ENCODE results near the gene ADAM10.
"Not testable (repeated sequence)": the region's sequence is repeated elsewhere in the genome, so short reads cannot be mapped to it uniquely, and the experiment has no call there.

Gene ADAM10

DNA sequence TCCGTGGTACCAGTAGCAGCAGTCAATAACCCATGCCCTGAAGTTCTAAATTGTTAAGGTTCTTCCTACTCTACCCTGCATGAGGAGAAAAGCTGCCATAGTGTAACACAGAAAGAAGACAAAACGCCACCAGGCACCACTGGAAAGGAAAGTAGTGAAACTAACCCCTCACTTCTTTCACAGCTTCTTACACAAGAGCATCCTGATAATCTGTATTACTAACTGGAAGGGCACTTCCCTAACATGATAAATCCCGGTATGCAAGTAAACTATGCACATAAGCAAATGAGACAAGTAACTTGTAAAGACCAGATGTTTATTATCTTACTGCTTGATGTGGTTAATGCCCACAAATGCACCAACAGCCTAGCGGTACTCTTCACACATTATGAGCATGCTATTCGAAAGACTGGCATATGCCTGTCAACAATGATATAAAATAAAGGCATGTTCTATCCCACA lies 141.3 kb downstream of the ADAM10 start:
- Histone ChIP-seq H3K4me1 (ENCODE audit: insufficient read depth, insufficient read length) (no peaks in the 10 kb centered on the region), H3K4me3 (ENCODE audit: insufficient read length, low read depth) (no peak overlapping the region), H3K36me3 (ENCODE audit: insufficient read depth, insufficient read length, low read length) (peaks cover 36% of the 10 kb centered on the region), H3K9ac (ENCODE audit: insufficient read length, low read depth) (no peak overlapping the region), H3K9me3 (ENCODE audit: insufficient read depth, low read length) (no peaks in the 10 kb centered on the region), H3K27me3 (ENCODE audit: insufficient read depth, insufficient read length) (no peaks in the 10 kb centered on the region)
- DNase-seq (ENCODE audit: low read depth, low spot score), result no peak
- TF ChIP-seq SUZ12 (IDR thresholded peaks at IDR 0.05; ENCODE audit: extremely low read depth, insufficient read depth, insufficient read length) (no peak), ZNF274 (IDR thresholded peaks at IDR 0.05; ENCODE audit: low read depth, low read length) (no peak), YY1 (IDR thresholded peaks at IDR 0.05; ENCODE audit: insufficient read depth, insufficient read length) (no peak)

DNA sequence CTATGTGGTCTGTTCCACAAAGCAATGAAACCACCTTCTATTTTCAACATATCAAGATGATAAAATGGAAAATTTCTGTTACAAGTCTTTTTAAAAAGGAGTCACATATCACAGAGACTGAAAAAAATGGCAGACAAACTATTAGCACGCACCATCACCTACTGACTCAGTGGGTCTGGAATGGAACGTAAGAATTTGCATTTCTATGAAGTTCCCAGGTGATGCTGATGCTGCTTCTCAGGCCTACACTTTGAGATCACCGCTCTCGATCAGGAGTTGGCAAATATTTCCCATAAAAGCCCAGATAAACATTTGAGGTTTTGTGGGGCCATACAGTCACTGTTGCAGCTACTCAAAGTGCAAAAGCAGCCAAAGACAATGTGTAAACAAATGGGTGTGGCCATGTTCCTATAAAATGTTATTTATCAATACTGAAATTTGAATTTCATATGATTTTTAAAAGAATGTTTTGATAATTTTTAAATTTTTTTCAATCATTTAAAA lies 142.9 kb downstream of the ADAM10 start:
- no peak overlapping the region for H3K4me3 ChIP-seq (ENCODE audit: insufficient read length, low read depth)
- H3K4me1 ChIP-seq (ENCODE audit: insufficient read depth, insufficient read length), result no peaks in the 10 kb centered on the region
- no peak overlapping the region for H3K9ac ChIP-seq (ENCODE audit: insufficient read length, low read depth)
- DNase-seq (ENCODE audit: low read depth, low spot score), result no peak
- TF ChIP-seq ZNF274 (IDR thresholded peaks at IDR 0.05; ENCODE audit: low read depth, low read length) (no peak), SUZ12 (IDR thresholded peaks at IDR 0.05; ENCODE audit: extremely low read depth, insufficient read depth, insufficient read length) (no peak), YY1 (IDR thresholded peaks at IDR 0.05; ENCODE audit: insufficient read depth, insufficient read length) (no peak)
- H3K9me3 ChIP-seq (ENCODE audit: insufficient read depth, low read length), result no peaks in the 10 kb centered on the region
- no peaks in the 10 kb centered on the region for H3K27me3 ChIP-seq (ENCODE audit: insufficient read depth, insufficient read length)
- H3K36me3 ChIP-seq (ENCODE audit: insufficient read depth, insufficient read length, low read length), result peaks cover 37% of the 10 kb centered on the region

DNA sequence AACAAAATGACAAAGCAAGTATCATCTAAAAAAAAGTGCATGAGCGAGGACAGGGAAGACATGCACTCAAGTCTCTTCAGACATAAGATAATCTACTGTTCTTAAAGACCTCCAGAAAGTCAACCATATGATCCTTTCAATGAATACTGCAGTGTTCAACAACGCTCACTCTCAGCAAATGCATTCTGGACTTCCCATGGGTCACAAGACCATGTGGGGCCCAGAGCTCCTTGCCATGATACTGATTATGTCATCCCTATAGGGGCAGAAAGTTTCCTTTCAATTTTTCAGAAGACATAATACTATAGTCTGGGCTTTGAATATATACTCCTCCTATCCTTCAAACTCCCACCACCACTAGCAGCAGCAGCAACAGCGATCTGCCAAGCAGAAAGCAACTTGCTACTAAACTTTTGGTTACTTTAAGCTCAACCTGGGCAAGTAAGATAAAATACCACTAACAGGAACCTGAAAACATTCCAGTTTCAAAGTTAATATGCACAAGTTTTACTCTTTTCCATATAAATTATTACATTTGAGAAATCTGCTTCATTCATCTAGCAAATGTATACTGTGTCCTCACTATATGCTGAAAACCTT lies 143.5 kb downstream of the ADAM10 start:
- DNase-seq (ENCODE audit: low read depth, low spot score), result no peak
- H3K4me1 ChIP-seq (ENCODE audit: insufficient read depth, insufficient read length), result no peaks in the 10 kb centered on the region
- H3K9ac ChIP-seq (ENCODE audit: insufficient read length, low read depth), result no peak overlapping the region
- no peaks in the 10 kb centered on the region for H3K9me3 ChIP-seq (ENCODE audit: insufficient read depth, low read length)
- TF ChIP-seq ZNF274 (IDR thresholded peaks at IDR 0.05; ENCODE audit: low read depth, low read length), result no peak
- no peak for TF ChIP-seq YY1 (IDR thresholded peaks at IDR 0.05; ENCODE audit: insufficient read depth, insufficient read length)
- TF ChIP-seq SUZ12 (IDR thresholded peaks at IDR 0.05; ENCODE audit: extremely low read depth, insufficient read depth, insufficient read length), result no peak
- no peaks in the 10 kb centered on the region for H3K27me3 ChIP-seq (ENCODE audit: insufficient read depth, insufficient read length)
- H3K4me3 ChIP-seq (ENCODE audit: insufficient read length, low read depth), result no peak overlapping the region
- peaks cover 36% of the 10 kb centered on the region for H3K36me3 ChIP-seq (ENCODE audit: insufficient read depth, insufficient read length, low read length)

DNA sequence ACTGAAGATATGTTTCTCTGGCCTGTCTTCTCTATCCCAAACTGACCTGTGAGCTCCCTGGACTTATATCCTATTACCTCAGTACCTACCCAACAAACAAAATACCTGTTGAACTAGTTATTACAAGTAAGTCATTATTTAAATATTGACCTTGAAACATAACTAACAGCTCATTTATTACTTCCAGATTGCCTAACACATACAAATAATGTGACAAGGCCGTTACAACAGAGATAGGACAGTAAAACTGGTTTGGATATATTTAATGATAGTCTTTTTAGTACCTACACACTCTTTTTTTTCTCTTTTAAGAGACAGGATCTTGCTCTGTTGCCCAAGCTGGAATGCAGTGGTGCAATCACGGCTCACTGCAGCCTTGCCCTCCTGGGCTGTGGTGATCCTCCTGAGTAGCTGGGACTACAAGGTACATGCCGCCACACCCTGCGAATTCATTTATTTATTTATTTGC lies 145.0 kb downstream of the ADAM10 start:
- no peaks in the 10 kb centered on the region for H3K27me3 ChIP-seq (ENCODE audit: insufficient read depth, insufficient read length)
- H3K4me3 ChIP-seq (ENCODE audit: insufficient read length, low read depth), result no peak overlapping the region
- TF ChIP-seq ZNF274 (IDR thresholded peaks at IDR 0.05; ENCODE audit: low read depth, low read length), result no peak
- no peak for TF ChIP-seq SUZ12 (IDR thresholded peaks at IDR 0.05; ENCODE audit: extremely low read depth, insufficient read depth, insufficient read length)
- TF ChIP-seq YY1 (IDR thresholded peaks at IDR 0.05; ENCODE audit: insufficient read depth, insufficient read length), result no peak
- no peaks in the 10 kb centered on the region for H3K4me1 ChIP-seq (ENCODE audit: insufficient read depth, insufficient read length)
- peaks cover 24% of the 10 kb centered on the region for H3K36me3 ChIP-seq (ENCODE audit: insufficient read depth, insufficient read length, low read length)
- no peaks in the 10 kb centered on the region for H3K9me3 ChIP-seq (ENCODE audit: insufficient read depth, low read length)
- H3K9ac ChIP-seq (ENCODE audit: insufficient read length, low read depth), result no peak overlapping the region
- no peak for DNase-seq (ENCODE audit: low read depth, low spot score)

DNA sequence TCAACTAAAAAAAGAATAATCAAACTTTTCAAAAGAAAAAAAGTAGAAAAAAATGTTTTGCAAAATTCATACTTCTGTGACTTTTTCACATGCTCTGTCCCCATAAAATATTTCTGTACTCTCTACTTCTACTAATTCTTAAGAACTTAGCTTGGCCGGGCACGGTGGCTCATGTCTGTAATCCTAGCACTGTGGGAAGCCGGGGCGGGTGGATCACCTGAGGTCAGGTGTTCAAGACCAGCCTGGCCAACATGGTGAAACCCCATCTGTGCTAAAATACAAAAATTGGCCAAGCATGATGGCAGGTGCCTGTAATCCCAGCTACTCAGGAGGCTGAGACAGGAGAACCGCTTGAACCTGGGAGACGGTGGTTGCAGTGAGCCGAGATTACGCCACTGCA lies 145.6 kb downstream of the ADAM10 start:
- not testable (repeated sequence) for H3K4me3 ChIP-seq (ENCODE audit: insufficient read length, low read depth); DNase-seq (ENCODE audit: low read depth, low spot score); H3K9me3 ChIP-seq (ENCODE audit: insufficient read depth, low read length); H3K9ac ChIP-seq (ENCODE audit: insufficient read length, low read depth); H3K27me3 ChIP-seq (ENCODE audit: insufficient read depth, insufficient read length); H3K4me1 ChIP-seq (ENCODE audit: insufficient read depth, insufficient read length)
- peaks cover 24% of the 10 kb centered on the region for H3K36me3 ChIP-seq (ENCODE audit: insufficient read depth, insufficient read length, low read length)

DNA sequence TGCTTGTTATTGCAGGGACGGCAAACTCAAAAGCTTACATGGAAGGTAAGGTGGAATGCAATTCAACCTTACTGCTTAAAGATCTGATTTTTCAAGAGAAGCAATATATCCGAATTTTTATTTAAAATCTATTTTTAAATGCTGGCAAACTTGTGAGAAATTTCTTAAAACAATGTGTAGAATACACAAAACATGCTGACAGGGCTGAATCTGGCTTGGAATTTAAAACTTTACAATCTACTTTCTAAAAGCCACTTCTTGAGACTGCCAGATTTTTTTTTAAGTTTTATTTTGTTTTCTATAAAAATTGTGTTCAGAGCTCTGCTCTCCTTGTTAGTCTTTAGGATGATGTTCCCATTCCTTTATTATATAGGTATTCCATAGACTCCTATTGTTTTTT lies 146.7 kb downstream of the ADAM10 start:
- Histone ChIP-seq H3K4me3 (ENCODE audit: insufficient read length, low read depth) (no peak overlapping the region), H3K9ac (ENCODE audit: insufficient read length, low read depth) (no peak overlapping the region), H3K27me3 (ENCODE audit: insufficient read depth, insufficient read length) (no peaks in the 10 kb centered on the region), H3K36me3 (ENCODE audit: insufficient read depth, insufficient read length, low read length) (peaks cover 24% of the 10 kb centered on the region), H3K4me1 (ENCODE audit: insufficient read depth, insufficient read length) (no peaks in the 10 kb centered on the region), H3K9me3 (ENCODE audit: insufficient read depth, low read length) (no peaks in the 10 kb centered on the region)
- DNase-seq (ENCODE audit: low read depth, low spot score), result no peak
- TF ChIP-seq ZNF274 (IDR thresholded peaks at IDR 0.05; ENCODE audit: low read depth, low read length), result no peak
- TF ChIP-seq SUZ12 (IDR thresholded peaks at IDR 0.05; ENCODE audit: extremely low read depth, insufficient read depth, insufficient read length), result no peak
- no peak for TF ChIP-seq YY1 (IDR thresholded peaks at IDR 0.05; ENCODE audit: insufficient read depth, insufficient read length)

DNA sequence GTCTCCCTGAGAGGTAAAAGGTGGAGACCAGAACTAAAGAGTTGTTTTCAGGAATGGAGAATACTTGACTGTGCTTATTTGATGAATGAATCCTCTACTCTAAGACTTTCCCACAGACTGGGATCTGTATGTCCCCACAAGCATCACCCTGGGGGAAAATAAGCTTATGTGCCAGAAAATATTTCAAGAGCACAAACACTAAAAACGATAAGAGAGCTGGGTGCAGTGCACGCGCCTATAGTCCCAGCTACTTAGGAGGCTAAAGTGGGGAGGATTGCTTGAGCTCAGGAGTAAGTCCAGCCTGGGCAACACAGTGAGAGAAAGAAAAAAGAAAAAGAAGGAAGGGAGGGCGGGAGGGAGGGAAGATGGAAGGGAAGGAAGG lies 150.7 kb downstream of the ADAM10 start:
- DNase-seq (ENCODE audit: low read depth, low spot score), result no peak
- Histone ChIP-seq H3K4me1 (ENCODE audit: insufficient read depth, insufficient read length) (no peaks in the 10 kb centered on the region), H3K9ac (ENCODE audit: insufficient read length, low read depth) (no peak overlapping the region), H3K27me3 (ENCODE audit: insufficient read depth, insufficient read length) (no peaks in the 10 kb centered on the region), H3K36me3 (ENCODE audit: insufficient read depth, insufficient read length, low read length) (peaks cover 23% of the 10 kb centered on the region), H3K9me3 (ENCODE audit: insufficient read depth, low read length) (no peaks in the 10 kb centered on the region), H3K4me3 (ENCODE audit: insufficient read length, low read depth) (no peak overlapping the region)
- no peak for TF ChIP-seq SUZ12 (IDR thresholded peaks at IDR 0.05; ENCODE audit: extremely low read depth, insufficient read depth, insufficient read length)
- TF ChIP-seq ZNF274 (IDR thresholded peaks at IDR 0.05; ENCODE audit: low read depth, low read length), result no peak
- no peak for TF ChIP-seq YY1 (IDR thresholded peaks at IDR 0.05; ENCODE audit: insufficient read depth, insufficient read length)

Data from NT2/D1 (cell line).